HS-5 (cell line): Measurements from ENCODE around the gene VKORC1.

Experiments
- DNase-seq: peaks from one replicate; pipeline ENCODE4 v3.0.0-alpha.2; 2012; ENCODE audit warnings: low read depth

The VKORC1 gene

DNA sequence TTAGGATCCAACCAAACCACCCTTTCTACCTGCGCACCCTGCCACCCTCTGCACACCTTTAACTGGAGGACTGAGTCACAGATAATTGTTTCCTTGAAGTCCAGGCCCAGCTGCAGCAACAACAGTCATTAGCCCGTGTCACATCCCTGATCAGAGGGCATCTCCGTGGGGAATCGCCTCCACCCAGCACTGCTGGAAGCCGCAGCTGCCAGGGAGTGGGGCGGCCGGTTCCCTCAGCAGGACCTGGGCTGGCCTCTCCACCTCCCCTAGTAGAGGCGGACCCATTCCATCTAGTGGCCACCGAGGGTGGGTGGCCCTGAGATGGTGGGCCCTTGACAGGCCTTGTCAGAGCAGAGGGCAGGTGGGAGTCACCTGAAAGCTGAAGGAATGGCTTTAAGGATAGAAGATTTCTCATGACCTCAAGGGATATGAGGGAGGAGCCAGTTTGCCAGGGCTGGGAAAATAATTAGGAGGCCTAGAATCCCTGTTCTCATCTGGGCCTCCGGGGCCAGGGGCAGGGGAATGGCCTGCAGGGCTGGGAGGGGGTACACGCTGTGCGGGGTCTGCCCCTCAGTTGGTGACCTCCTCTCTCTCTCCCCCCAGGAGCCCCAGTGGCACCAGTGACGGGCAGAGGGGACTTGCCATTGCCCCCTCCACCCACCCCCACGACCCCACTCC lies 12.1 kb downstream of the VKORC1 start:
- no peak for DNase-seq

DNA sequence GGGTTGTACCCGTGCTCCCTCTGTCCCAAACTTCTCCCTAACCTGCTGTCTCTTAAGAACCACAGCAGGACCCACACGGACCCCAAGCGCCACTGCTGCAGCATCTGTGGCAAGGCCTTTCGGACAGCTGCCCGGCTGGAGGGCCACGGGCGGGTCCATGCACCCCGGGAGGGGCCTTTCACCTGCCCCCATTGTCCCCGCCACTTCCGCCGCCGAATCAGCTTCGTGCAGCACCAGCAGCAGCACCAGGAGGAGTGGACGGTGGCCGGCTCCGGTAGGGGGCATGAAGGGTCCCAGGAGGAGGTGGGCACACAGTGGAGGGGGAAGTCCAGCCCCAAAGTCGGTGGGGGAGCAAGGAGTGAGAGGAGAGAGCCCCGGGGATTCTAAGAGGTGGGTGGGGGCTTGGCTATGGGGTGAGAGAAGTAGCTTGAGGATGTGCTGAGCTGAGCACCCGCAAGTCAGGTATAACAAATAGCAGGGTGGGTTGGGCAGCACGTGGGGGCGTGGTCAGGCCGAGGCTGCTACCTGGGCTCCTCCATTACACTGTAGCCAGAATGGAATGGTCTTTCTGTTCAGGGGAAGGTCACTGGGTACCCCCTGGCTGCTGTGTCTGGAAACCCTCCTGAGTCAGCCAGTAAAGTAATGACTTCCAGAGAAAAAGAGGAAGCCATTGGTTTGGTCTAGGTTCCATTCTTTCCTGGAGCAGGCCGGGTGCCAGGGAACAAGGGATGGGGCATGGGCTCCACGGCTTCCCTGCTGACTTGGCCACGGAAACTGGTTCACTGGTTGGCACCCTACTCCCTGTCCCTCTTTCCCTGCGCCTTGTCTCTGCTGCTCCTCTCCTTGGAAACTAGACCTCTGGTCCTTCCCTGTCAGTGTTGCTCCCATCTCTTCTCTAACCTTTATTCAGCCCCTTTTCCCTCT lies 12.9 kb downstream of the VKORC1 start:
- no peak for DNase-seq

DNA sequence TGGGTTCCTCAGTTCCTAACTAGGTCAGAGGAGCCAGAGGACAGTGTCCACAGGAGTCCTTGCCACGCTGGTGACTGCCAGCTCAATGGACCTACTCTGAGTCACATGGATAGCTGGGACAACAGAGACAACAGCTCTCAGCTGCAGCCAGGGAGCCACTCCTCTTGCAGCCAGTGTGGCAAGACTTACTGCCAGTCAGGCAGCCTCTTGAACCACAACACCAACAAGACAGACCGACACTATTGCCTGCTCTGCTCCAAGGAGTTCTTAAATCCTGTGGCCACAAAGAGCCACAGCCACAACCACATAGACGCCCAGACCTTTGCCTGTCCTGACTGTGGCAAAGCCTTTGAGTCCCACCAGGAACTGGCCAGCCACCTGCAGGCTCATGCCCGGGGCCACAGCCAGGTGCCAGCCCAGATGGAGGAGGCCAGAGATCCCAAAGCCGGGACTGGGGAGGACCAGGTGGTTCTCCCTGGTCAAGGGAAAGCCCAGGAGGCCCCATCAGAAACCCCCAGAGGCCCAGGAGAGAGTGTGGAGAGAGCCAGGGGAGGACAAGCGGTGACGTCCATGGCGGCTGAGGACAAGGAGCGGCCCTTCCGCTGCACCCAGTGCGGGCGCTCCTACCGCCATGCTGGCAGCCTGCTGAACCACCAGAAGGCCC lies 13.7 kb downstream of the VKORC1 start:
- DNase-seq: no peak

DNA sequence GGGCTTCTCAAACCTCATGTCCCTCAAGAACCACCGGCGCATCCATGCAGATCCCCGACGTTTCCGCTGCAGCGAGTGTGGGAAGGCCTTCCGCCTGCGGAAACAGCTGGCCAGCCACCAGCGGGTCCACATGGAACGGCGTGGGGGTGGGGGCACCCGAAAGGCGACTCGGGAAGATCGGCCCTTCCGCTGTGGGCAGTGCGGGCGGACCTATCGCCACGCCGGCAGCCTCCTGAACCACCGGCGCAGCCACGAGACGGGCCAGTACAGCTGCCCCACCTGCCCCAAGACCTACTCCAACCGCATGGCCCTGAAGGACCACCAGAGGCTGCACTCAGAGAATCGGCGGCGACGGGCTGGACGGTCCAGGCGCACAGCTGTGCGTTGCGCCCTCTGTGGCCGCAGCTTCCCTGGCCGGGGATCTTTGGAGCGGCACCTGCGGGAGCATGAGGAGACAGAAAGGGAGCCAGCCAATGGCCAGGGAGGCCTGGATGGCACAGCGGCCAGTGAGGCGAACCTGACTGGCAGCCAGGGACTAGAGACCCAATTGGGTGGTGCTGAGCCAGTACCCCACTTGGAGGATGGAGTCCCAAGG lies 14.5 kb downstream of the VKORC1 start:
- DNase-seq: no peak

DNA sequence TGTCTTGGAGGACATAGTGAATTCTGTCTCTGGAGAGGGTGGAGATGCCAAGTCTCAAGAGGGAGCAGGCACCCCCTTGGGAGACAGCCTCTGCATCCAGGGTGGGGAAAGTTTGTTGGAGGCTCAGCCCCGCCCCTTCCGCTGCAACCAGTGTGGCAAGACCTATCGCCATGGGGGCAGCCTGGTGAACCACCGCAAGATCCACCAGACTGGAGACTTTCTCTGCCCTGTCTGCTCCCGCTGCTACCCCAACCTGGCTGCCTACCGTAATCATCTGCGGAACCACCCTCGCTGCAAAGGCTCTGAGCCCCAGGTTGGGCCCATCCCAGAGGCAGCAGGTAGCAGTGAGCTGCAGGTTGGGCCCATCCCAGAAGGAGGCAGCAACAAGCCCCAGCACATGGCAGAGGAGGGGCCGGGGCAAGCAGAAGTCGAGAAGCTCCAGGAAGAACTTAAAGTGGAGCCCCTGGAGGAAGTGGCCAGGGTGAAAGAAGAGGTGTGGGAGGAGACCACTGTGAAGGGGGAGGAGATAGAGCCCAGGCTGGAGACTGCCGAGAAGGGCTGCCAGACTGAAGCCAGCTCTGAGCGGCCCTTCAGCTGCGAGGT lies 15.2 kb downstream of the VKORC1 start:
- no peak for DNase-seq

DNA sequence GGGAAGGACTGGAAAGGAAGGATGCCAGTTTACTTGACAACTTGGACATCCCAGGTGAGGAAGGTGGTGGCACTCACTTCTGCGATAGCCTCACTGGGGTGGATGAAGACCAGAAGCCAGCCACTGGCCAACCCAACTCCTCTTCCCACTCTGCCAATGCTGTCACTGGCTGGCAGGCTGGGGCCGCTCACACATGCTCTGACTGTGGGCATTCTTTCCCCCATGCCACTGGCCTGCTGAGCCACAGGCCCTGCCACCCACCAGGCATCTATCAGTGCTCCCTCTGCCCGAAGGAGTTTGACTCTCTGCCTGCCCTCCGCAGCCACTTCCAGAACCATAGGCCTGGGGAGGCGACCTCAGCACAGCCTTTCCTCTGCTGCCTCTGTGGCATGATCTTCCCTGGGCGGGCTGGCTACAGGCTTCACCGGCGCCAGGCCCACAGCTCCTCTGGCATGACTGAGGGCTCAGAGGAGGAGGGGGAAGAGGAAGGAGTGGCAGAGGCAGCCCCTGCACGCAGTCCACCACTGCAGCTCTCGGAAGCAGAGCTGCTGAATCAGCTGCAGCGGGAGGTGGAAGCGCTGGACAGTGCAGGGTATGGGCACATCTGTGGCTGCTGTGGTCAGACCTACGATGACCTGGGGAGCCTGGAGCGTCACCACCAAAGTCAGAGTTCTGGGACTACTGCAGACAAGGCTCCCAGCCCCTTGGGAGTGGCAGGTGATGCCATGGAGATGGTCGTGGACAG lies 15.8 kb downstream of the VKORC1 start:
- DNase-seq: no peak

DNA sequence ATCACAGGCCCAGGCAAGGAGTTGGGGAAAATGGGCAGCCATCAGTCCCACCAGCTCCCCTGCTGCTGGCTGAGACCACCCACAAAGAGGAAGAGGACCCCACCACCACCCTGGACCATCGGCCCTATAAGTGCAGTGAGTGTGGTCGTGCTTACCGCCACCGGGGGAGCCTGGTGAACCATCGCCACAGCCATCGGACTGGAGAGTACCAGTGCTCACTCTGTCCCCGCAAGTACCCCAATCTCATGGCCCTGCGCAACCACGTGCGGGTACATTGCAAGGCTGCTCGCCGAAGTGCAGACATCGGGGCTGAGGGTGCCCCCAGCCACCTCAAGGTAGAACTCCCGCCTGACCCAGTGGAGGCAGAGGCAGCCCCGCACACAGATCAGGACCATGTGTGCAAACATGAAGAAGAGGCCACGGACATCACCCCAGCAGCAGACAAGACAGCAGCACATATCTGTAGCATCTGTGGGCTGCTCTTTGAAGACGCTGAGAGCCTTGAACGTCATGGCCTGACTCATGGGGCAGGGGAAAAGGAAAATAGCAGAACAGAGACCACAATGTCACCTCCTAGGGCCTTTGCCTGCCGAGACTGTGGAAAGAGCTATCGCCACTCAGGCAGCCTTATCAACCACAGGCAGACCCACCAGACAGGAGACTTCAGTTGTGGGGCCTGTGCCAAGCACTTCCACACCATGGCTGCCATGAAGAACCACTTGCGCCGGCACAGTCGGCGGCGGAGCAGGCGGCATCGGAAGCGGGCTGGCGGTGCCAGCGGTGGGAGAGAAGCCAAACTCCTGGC lies 16.8 kb downstream of the VKORC1 start:
- DNase-seq: no peak

DNA sequence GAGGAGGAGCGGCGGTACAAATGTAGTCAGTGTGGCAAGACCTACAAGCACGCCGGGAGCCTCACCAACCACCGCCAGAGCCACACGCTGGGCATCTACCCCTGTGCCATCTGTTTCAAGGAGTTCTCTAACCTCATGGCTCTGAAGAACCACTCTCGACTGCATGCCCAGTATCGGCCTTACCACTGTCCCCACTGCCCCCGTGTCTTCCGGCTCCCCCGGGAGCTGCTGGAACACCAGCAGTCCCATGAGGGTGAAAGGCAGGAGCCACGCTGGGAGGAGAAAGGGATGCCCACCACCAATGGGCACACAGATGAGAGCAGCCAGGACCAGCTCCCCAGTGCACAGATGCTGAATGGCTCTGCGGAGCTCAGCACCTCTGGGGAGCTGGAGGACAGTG lies 17.6 kb downstream of the VKORC1 start:
- DNase-seq: no peak

DNA sequence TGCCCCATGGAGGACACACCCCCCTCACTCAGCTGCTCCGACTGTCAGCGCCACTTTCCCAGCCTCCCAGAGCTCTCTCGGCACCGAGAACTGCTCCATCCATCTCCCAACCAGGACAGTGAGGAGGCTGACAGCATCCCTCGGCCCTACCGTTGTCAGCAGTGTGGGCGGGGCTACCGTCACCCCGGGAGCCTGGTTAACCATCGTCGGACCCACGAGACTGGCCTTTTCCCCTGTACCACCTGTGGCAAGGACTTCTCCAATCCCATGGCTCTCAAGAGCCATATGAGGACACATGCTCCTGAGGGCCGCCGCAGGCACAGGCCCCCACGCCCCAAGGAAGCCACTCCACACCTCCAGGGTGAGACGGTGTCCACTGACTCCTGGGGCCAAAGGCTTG lies 18.3 kb downstream of the VKORC1 start:
- no peak for DNase-seq

DNA sequence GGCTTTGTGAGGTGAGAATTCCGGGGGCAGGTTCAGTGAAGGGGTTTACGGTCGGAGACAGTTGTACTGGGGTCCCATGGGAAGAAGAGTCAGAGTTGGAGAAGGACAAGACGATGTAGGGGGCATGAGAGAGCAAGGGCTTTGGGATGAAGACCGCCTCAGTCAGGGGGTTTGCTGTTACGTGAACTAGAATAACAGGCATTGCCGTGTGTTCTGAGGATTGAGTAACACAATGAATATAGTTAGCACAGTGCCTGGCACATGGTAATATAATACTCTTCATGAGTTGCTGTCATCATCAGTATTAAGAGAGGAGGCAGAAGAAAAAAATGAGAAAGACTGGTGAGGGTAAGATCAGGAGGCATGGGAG lies 19.8 kb downstream of the VKORC1 start:
- DNase-seq: no peak

DNA sequence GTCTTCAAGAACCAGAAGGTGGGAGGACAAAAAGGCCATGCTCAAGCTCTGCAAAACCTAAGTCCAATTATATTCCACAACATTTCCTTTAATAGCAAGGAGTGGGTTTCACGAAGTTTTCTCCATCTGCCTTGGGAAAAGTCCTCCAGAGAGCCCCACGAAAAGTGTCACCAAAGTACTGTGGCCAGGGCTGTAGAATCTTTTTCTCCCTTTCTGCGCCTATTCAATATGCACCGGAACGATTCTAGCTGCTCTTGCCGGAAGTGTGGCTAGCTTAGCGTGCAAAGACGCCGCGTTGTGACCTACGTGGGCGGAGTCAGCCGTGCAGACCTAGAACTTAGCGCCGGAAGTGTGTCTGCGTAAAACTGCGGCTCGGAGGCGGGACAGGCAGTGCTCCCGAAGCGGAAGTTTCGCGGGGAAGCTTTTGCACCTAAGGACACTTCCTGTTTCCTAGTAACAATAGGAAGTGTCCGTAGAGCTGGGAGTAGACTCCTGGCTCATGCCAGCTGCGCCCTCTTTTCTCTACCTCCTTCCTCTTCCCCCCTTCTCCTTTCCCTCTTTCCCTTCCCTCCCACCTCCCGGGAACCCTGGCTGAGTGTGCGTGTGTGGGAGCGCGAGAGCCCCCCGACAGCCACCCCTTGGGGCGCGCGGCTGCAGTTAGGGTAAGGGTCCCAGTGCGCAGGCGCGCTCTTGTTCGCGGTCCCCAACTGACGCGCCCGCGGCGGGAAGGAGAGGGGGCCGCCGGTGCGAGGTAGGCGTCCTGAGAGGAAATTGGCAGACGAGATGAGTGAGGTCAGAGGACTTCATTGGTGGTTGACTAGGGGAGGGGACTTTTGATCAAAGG lies 20.4 kb downstream of the VKORC1 start, which contains the start of the genes ZNF646 and ZNF668:
ZNF646 (plus strand) TSS at position 453 of the 844 bp plus-strand sequence. CDS start 1,903 bp downstream, outside the sequence.
ZNF668 (minus strand) TSS at position 271 of the 844 bp plus-strand sequence. CDS start 9,781 bp downstream, outside the sequence.
- DNase-seq: peak; percentile 97

DNA sequence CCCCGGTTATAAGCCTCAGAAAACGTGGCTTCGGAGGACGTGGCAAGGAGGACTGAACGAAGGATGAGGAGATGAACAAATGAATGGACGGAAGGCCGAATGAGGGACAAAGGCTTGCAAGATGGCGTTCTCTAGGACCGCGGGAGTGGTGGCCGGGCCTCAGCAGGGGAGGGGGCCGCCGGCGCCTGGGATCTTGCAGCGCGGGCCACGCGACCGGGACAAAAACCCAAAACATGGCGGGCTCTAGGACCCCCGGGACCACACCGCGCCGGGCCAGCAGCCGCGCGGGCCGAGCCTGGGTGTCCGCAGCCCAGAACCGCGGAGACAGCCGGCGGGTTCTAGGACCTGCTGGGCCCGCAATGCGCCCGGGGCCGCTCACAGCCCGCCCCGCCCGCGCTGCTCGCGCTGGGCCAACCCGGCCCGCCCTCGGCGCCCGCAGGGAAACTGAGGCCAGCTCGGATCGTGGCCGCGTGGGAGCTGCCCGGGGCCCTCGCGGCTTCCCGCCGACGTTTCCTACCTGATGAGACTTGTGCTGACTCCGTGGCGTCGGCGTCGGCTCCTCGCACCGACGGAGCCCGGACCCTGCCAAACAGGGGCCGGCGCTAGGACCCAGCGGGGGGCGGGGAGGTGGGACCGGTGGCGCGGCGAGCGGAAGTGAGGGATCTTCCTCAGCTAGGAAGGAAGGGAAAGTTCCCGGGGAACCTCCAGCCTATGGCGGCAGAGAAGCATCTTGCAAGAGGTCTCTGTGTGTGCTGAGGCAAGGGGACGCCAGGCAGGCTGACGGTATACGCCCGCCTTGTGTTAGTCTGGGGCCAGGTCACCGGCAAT lies 21.2 kb downstream of the VKORC1 start:
- no peak for DNase-seq

DNA sequence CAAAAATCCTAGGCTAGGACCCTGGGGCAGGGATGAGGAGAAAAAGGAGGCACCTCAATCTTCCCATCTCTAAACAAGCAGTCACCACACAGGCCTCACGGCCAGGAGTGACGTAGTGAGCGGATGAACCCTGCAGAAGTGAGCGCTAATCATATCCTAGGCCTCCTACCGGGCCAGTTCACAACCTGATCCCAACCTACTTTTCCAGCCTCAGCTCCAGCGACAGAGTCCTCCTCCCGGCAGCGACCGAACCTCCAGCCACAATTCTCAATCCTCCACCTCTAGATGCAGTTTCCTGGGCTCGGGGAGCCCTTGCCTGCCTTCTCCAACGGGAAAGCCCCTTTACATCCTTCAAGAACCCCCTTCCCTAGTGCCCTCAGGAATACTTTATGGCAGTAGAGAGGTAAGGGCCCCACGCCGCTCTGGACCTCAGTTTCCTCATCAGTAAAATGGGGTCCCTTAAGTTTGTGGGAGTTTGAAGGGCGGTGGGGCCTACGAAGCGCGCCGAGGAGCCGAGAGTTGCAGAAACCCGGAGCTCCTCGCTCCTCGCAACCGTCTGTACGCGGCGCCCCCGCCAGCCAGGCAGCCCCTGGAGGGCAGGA lies 22.0 kb downstream of the VKORC1 start:
- DNase-seq: no peak

DNA sequence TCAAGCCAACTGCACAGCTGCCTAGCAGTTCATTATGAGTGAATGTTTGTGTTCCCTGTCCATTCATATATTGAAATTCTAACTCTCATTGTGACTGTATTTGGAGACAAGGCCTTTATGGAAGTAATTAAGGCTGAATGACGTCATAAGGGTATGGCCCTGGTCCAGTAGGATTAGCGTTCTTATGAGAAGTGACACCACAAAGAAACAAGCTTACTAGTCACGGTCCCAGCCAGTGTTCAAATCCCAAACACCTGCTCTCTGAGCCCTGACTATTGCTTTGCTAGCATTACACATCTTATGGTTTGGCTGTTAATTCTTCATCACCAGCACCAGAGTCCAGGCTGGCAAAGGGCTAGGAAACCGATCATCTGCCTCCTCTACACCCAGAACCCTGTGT lies 22.7 kb downstream of the VKORC1 start:
- peak; percentile 81 for DNase-seq

DNA sequence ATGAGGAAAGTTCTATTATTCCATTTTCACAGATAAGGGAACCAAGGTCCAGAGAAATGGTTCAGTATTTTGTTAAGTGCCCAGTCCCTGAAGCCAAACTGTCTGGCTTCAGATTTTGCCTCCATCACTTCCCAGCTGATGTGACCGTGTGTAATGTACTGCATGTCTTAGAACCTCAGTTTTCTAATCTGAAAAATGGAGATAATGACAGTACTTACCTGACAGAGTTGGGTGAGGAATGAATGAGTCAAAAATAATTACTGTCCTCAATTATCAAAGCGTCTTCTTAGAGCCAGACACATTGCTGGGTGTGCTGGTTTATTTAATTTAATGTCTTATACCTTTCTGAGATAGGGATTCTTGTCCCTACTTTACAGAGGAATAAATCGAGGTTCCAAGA lies 27.3 kb downstream of the VKORC1 start:
- DNase-seq: no peak

DNA sequence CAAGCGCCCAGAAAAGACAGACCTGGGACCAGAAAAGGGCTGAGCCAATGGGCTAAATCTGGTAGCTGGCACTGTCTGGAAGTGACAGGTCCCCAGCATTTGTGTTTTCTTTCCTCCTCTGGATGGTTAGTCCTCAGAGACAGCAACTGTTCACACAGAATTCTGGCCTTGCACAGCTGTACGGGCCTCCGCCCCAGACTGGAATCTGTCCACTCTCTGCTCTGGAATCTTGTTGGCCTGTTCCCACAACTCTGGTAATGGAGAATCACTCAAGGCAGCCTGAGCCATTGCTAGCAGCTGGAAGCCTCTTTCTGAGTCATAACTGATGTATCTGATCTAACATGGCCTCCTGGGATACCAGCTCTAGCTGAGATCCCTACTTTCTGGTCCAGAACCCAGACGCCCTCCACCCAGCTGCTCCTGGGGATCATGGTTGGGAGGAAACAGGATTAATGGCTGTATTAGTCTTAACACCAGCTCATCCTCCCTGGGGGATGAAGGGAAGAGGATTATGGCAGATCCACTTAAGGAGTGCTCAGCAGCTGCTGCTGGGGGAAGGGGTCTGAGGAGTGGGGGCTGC lies 29.6 kb downstream of the VKORC1 start:
- peak; percentile 94 for DNase-seq

DNA sequence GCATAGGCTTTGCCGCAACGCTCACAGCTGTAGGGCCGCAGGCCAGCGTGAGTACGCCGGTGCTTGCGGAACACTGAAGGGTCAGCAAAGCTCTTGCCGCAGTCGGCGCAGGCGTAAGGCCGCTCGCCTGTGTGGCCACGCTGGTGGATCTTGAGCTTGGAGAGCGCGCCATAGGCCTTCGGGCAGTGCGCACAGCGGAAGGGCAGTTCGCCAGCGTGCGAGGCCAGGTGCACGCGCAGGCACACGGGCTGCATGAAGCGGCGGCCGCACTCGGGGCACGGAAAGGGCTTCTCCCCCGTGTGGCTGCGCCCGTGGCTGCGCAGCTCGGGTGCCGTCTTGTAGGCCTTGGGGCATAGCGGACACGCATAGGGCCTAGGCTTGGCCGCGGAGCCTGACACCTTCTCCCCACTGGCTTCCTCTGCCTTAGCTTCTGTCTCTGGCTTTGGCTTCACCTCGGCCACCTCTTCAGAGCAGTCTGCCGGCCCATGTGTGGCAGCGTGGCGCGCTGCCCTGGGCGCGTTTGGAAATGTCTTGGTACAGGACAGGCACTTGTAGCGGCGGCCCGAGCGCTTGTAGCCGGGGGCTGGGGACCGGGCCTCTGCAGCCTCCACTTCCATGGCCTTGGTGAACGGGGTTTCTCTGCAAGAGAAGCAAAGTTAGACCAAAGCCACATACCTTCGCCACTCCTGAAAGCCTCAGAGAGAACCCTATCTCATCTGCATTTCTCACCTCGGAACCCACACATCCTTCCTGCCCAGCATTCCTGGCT lies 30.6 kb downstream of the VKORC1 start:
- DNase-seq: no peak
